Kidney (tissue), 22 donors: ENCODE results near the gene TTC36. TPM values are rescaled to one million over a fixed set of nuclear protein-coding genes. Genes with fewer than 3 reads are reported as not detected.
"Not testable (repeated sequence)": the region's sequence is repeated elsewhere in the genome, so short reads cannot be mapped to it uniquely, and the experiment has no call there.

Experiments
- DNase-seq, 5 donors: peaks; one replicate each; pipeline ENCODE4 v3.0.0-alpha.2; 2013 to 2020
- FAIRE-seq: peaks from 2 replicates; lab custom pipeline; 2012; peaks lifted over from hg19 to GRCh38; lab: Jason Lieb, UNC
- H3K27ac ChIP-seq, 2 donors: one replicate each; pipeline ENCODE4 v1.7.0; 2013; ENCODE audit warnings: low read depth in 2 of 2, low read length in 2 of 2, inconsistent platforms in 1 of 2
- H3K27me3 ChIP-seq: one replicate; pipeline ENCODE4 v1.7.1; 2013; ENCODE audit warnings: low read length, inconsistent platforms; ENCODE audit not compliant: control insufficient read depth, insufficient read depth
- H3K36me3 ChIP-seq, 3 donors: one replicate each; pipeline versions ENCODE4 v1.7.0 to v1.7.1; 2013; ENCODE audit warnings: low read length in 3 of 3, control low read depth in 1 of 3, inconsistent platforms in 1 of 3; ENCODE audit not compliant: insufficient read depth in 3 of 3, control insufficient read depth in 2 of 3
- H3K4me1 ChIP-seq, 3 donors: one replicate each; pipeline versions ENCODE4 v1.7.0 to v1.7.1; 2013; ENCODE audit warnings: low read length in 3 of 3, inconsistent platforms in 1 of 3, low read depth in 1 of 3; ENCODE audit not compliant: control insufficient read depth in 2 of 3, insufficient read depth in 2 of 3
- H3K4me3 ChIP-seq, 3 donors: one replicate each; pipeline versions ENCODE4 v1.7.0 to v1.8.1; 2013; ENCODE audit warnings: low read length in 3 of 3, control low read depth in 1 of 3, inconsistent platforms in 1 of 3
- H3K9ac ChIP-seq, 3 donors: one replicate each; pipeline versions ENCODE4 v1.7.0 to v1.7.1; 2013; ENCODE audit warnings: low read length in 3 of 3, control low read depth in 1 of 3, inconsistent platforms in 1 of 3
- H3K9me3 ChIP-seq, 3 donors: one replicate each; pipeline versions ENCODE4 v1.7.0 to v1.7.1; 2013; ENCODE audit warnings: low read length in 3 of 3, control low read depth in 1 of 3, inconsistent platforms in 1 of 3; ENCODE audit not compliant: control insufficient read depth in 2 of 3, insufficient read depth in 1 of 3
- intact Hi-C: fragments of 100-400 bp; cut with DNase I; formaldehyde crosslinking; loops from one replicate; pipeline ENCODE4 v1.11.1; 2022
- long read RNA-seq, 10 donors: library from polyadenylated mRNA in 1 of 10; unstranded in 1 of 10; transcript quantifications; one replicate each; pipeline ENCODE4 v2.0.0 and lab custom pipeline, GENCODE V29; 2021 to 2026
- polyA plus RNA-seq: library from polyadenylated mRNA; stranded (reverse); fragments of 350-450 nt; fragmentation: Illumina TruSeq; extraction: RNeasy Lipid Tissue Mini Kit (QIAGEN cat#74804); gene quantifications from one replicate; pipeline ENCODE4 v1.2.3, GENCODE V29; 2014; ENCODE audit warnings: low read depth, low replicate concordance; ENCODE audit not compliant: insufficient read depth
- total RNA-seq: library from RNA; stranded (reverse); fragmentation: NEBNext Ultra II Directional; extraction: Animal tissue kit (Norgen Biotek cat#: 25700); gene quantifications from one replicate; pipeline ENCODE4 v1.2.1, GENCODE V29; 2021
- TF ChIP-seq, protein P1 (sequence below): IDR thresholded peaks from 3 replicates; pipeline ENCODE4 v1.5.1; 2012; ENCODE audit warnings: mild to moderate bottlenecking, moderate library complexity, borderline replicate concordance; ENCODE audit not compliant: insufficient read depth; ENCODE audit errors: extremely low read depth
- donor health status: control.
- donor health status: control.
- donor health status: control.
- donor health status: control.
- donor health status: control.
- donor health status: DM: yes; HTN: yes; CAD: no.
- donor health status: Normal renal cell carcinoma (clear cell type).

TTC36 gene, protein sequence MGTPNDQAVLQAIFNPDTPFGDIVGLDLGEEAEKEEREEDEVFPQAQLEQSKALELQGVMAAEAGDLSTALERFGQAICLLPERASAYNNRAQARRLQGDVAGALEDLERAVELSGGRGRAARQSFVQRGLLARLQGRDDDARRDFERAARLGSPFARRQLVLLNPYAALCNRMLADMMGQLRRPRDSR
- 1.1 TPM for total RNA-seq
- polyA plus RNA-seq = 12.7 TPM
- long read RNA-seq, donor 1, partial matches to known transcripts = 0 of 1 reads
- long read RNA-seq, donor 1, other reads (novel, unspliced or antisense) = 0 of 1 reads
- long read RNA-seq, donor 2 = 0 reads
- long read RNA-seq, donor 3 = 0 reads
- long read RNA-seq, donor 4 = 0 reads
- long read RNA-seq, donor 5 = 0 reads
- long read RNA-seq, donor 6 = 0 reads
- long read RNA-seq, donor 7 = 0 reads
- long read RNA-seq, donor 8 = 0 reads
- long read RNA-seq, donor 9 = 0 reads
- long read RNA-seq, donor 10 = 0 reads

DNA sequence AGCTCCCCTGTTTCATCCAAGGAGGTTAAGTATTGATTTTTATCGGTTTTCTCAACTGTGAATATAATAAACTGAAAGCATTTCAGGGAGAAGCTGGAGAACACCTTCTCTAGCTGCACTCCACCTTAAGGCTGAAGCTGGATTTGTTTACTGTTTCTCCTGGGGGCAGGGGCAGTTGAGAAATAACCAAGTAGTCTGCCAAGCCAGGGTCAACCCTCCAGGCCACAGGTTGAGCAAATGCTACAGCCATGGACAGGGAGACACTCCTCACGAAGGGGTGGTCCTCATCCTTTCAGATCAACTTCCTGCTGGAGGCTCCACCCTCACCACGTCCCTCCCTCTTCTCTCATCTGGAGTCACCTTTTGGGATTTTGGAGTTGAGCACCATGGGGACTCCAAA lies at the start of gene TTC36:
TSS of gene TTC36 (plus strand) at position 366 of the 400 bp plus-strand sequence. CDS start at position 387, 21 bp downstream.
- Histone ChIP-seq H3K27me3 (no peaks in the 10 kb centered on the region), H3K27ac (peak within 1 kb of the TSS in 1 of 2 donors; percentile 19), H3K36me3 (peaks cover 4 to 14% (median 7%) of the 10 kb centered on the region in 3 donors), H3K9ac (no peak within 1 kb of the TSS), H3K4me3 (peak within 1 kb of the TSS in 2 of 3 donors; percentile 36 to 85), H3K9me3 (no peaks in the 10 kb centered on the region), H3K4me1 (peaks cover 3 to 22% (median 21%) of the 10 kb centered on the region in 3 donors)
- no peak for FAIRE-seq
- intact Hi-C loops = no loop called here
- no peak for DNase-seq
- TF ChIP-seq, protein P1, sequence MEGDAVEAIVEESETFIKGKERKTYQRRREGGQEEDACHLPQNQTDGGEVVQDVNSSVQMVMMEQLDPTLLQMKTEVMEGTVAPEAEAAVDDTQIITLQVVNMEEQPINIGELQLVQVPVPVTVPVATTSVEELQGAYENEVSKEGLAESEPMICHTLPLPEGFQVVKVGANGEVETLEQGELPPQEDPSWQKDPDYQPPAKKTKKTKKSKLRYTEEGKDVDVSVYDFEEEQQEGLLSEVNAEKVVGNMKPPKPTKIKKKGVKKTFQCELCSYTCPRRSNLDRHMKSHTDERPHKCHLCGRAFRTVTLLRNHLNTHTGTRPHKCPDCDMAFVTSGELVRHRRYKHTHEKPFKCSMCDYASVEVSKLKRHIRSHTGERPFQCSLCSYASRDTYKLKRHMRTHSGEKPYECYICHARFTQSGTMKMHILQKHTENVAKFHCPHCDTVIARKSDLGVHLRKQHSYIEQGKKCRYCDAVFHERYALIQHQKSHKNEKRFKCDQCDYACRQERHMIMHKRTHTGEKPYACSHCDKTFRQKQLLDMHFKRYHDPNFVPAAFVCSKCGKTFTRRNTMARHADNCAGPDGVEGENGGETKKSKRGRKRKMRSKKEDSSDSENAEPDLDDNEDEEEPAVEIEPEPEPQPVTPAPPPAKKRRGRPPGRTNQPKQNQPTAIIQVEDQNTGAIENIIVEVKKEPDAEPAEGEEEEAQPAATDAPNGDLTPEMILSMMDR = no peak

DNA sequence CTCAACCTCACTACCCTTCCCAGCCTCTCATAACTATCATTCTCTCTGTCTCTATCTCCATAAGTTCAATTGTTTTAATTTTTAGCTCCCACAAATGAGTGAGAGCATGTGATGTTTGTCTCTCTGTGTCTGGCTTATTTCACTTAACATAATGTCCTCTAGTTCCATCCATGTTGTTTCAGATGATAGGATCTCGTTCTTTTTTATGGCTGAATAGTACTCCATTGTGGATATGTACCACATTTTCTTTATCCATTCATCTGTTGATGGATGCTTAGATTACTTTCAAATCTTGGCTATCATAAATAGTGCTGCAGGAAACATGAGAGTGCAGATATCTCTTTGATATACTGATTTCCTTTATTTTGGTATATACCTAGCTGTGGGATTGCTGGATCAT lies 46.0 kb upstream of the TTC36 start:
- H3K9ac ChIP-seq, H3K4me1 ChIP-seq, DNase-seq, H3K27ac ChIP-seq, H3K27me3 ChIP-seq, FAIRE-seq, H3K9me3 ChIP-seq, H3K4me3 ChIP-seq, intact Hi-C loops: not testable (repeated sequence)
- peaks cover 24 to 71% (median 42%) of the 10 kb centered on the region in 3 donors for H3K36me3 ChIP-seq

DNA sequence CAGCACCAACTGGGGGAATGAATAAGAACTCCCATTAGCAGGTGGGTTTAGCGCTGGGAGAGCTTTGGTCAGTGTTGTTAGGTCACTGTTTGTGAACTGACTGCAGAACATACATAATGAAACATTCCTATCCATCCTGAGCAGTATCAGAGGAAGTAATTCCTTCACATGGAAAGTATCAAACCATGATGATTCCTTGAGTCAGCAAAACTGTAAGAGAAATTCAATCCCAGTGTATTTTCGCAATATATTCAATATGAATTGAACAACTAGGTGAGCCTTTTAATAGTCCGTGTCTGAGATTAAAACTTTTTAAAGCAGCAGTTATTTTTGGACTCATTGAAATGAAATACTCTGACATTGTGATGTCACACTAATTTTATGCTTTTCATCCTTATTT lies 42.9 kb upstream of the TTC36 start:
- intact Hi-C loops = no loop called here
- Histone ChIP-seq H3K4me3 (no peak overlapping the region), H3K9ac (no peak overlapping the region), H3K27ac (no peak overlapping the region), H3K36me3 (peaks cover 26 to 51% (median 29%) of the 10 kb centered on the region in 3 donors), H3K27me3 (no peaks in the 10 kb centered on the region), H3K9me3 (no peaks in the 10 kb centered on the region), H3K4me1 (no peaks in the 10 kb centered on the region)
- TF ChIP-seq, protein P1 = no peak
- no peak for FAIRE-seq
- DNase-seq = no peak

DNA sequence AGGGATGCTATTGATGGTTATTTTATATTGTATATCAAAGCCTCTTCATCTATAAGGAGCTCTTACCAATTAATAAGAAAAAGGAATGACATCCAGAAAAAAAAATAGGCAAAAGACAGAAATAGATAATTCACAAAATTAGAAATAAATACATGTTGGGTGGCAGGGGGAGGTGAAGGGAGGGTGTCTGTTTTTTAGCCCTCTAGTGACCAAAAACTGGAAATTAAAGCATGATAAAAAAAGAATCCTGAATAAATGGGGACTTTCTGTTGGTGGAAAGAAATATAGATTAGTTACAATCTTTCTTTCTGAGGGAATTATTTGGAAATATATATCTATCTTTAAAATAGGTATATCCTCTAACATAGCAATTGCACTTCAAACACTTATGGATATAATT lies 42.0 kb upstream of the TTC36 start:
- Histone ChIP-seq H3K27me3 (no peaks in the 10 kb centered on the region), H3K4me1 (no peaks in the 10 kb centered on the region), H3K4me3 (no peak overlapping the region), H3K36me3 (peaks cover 30 to 53% (median 31%) of the 10 kb centered on the region in 3 donors), H3K9ac (no peak overlapping the region), H3K9me3 (no peaks in the 10 kb centered on the region), H3K27ac (no peak overlapping the region)
- DNase-seq (no peak), FAIRE-seq (no peak)
- intact Hi-C loops = no loop called here
- TF ChIP-seq, protein P1 = no peak
